Loucy (cell line): Measurements from ENCODE around the gene RMI1.

Experiments
- EZH2phosphoT487 ChIP-seq: fragments of 200-600 bp; IDR thresholded peaks from 2 replicates; pipeline ENCODE4 v1.6.1; 2018; ENCODE audit warnings: antibody characterized with exemption, mild to moderate bottlenecking, moderate library complexity, borderline replicate concordance
- TF ChIP-seq, protein P1 (sequence below): fragments of 200-600 bp; sonication (generic); conservative IDR thresholded peaks from 2 replicates; pipeline ENCODE4 v1.5.1; 2014; ENCODE audit warnings: mild to moderate bottlenecking, antibody characterized with exemption, low read length

DNA sequence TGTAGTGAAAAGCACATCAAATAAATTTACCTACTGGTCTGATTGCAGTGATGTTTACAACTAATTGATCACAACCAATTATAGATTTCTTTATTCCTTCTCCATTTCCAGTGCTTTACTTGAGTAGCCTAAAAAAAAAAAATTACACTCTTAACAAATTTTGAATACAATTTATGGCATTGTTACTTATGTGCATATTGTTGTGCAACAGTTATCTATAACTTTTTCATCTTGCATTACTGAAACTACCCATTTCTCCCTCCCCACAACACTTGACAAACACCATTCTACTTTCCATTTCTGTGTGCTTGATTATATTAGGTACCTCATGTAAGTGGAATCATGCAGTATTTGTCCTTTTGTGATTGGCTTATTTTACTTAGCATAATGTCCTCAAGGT is 12.3 kb downstream of the RMI1 start:
- TF ChIP-seq, protein P1, sequence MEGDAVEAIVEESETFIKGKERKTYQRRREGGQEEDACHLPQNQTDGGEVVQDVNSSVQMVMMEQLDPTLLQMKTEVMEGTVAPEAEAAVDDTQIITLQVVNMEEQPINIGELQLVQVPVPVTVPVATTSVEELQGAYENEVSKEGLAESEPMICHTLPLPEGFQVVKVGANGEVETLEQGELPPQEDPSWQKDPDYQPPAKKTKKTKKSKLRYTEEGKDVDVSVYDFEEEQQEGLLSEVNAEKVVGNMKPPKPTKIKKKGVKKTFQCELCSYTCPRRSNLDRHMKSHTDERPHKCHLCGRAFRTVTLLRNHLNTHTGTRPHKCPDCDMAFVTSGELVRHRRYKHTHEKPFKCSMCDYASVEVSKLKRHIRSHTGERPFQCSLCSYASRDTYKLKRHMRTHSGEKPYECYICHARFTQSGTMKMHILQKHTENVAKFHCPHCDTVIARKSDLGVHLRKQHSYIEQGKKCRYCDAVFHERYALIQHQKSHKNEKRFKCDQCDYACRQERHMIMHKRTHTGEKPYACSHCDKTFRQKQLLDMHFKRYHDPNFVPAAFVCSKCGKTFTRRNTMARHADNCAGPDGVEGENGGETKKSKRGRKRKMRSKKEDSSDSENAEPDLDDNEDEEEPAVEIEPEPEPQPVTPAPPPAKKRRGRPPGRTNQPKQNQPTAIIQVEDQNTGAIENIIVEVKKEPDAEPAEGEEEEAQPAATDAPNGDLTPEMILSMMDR, result no peak
- TF ChIP-seq EZH2phosphoT487, result no peak
